Measurements from ENCODE around the gene CKS1B. TPM values are rescaled to one million over a fixed set of nuclear protein-coding genes. Genes with fewer than 3 reads are reported as not detected.

The CKS1B gene
- total and polyA plus RNA-seq, 9 of the 15 experiments (the other 6 are each of a cell fraction or from before 2014, with no cell fraction given): 215 to 1,103 (median 460) TPM

DNA sequence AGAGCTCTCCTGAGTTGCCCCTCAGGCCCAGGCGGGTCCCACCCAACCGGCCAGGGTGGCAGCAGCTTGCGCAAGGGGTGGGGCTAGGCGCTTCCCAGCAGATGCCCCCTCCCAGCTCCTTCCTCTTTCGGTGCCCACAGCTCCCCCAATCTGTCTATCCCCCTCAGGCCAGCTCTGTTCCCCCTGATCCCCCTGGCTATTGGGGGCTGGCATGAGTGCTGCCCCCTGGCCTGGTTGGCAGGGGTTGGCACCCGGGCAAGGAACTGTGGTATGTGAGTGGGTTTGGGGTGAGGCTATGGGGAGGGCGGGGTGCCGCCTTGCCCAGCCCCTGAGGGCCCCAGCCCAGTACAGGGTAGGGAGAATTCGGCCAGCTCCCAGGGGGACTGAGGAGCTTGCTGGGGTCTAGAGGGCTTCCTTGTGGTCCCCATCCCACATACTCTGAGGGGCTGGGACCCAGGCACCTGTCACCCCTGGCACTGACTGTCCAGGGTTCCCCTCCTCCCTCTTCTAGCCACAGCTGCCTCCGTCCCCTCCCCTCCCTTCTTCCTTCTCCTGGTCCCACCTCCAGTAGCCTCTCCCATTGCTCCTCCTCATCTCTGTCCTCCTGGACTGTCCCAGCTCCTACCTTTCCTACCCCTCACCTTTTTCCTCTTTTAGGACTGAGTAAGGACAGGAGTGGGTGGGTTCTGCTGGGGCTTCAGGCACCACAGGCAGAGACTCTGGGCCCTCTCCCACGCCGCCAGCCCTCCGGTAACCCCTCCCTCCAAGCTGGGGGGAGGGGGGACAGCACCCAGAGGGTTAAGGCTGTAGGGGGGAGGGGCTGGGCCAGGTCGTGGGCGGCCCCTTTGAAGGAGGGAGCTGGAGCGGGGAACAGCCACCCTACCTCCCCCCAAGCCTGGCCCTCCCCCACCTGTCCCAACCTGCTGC, 33.8 kb downstream of the CKS1B start:
- 47% methylated on average over 9 of the region's 16 CpGs for WGBS (ENCODE audit: insufficient coverage, low coverage, missing lambda C conversion rate)
- intact Hi-C loops (cut with micrococcal nuclease): no loop called here
- in situ Hi-C loops (cut with MboI): no loop called here
- CTCF ChIA-PET (ENCODE audit: low intra/inter-chr PET ratio): interaction anchor here (0.6 kb wide), 1 partner anchor 71 kb away, joined by 4 read pairs; no protein-coding TSS in a partner anchor
- Histone ChIP-seq H3K4me2 (ENCODE audit: insufficient read depth, low read length) (peak overlapping the region; percentile 55), H2AFZ (ENCODE audit: low read depth, low read length) (no peak overlapping the region), H3K27me3 (ENCODE audit: control insufficient read depth in 2 of 2, insufficient read depth in 2 of 2, low read length in 2 of 2) (no peaks in the 10 kb centered on the region), H3K9me1 (ENCODE audit: control insufficient read depth, insufficient read depth, low read length) (no peaks in the 10 kb centered on the region), H3K27ac (ENCODE audit: extremely low read depth, low read depth, low read length) (peak overlapping the region; percentile 57), H3K4me3 (no peak overlapping the region; the same call in 1 of the 2 replicates), H4K20me1 (replicated peaks; ENCODE audit: control insufficient read depth, insufficient read depth, low read length) (peaks cover 3% of the 10 kb centered on the region), H3K79me2 (ENCODE audit: control insufficient read depth, insufficient read depth, low read length) (peaks cover 97% of the 10 kb centered on the region), H3K9me3 (replicated peaks; ENCODE audit: control insufficient read depth, insufficient read depth, low read depth, low read length) (no peaks in the 10 kb centered on the region), H3K4me1 (replicated peaks in 1 of 2; ENCODE audit: control insufficient read depth in 2 of 2, insufficient read depth in 2 of 2, low read length in 2 of 2) (peaks cover 87 to 91% of the 10 kb centered on the region in 2 experiments), H3K36me3 (ENCODE audit: control insufficient read depth, insufficient read depth, low read length) (peaks cover 68% of the 10 kb centered on the region; the same call in 2 of the 3 replicates), H3K9ac (ENCODE audit: insufficient read depth in 1 of 2, low read depth in 2 of 2, low read length in 2 of 2) (peak overlapping the region in 1 of 2 experiments; percentile 83; a peak in 3 of 4 replicates)
- DNase-seq (ENCODE audit: extremely low read depth in 1 of 4, low spot score in 3 of 4) (peak; percentile 81 to 84 (median 82)), FAIRE-seq (peak; percentile 70), ATAC-seq (peak; percentile 42)
- POLR2A ChIA-PET: interaction anchor here (0.6 to 1.7 kb wide), 5 partner anchors 9 to 264 kb away, joined by 3 to 12 read pairs (median 3); partner anchors contain the start of gene ADAM15
- BruUV-seq (replicated peaks): no TSS peak
- 0 out of 2 replicates have a peak, but pooled peaks have one; percentile 45 for TF ChIP-seq TCF7 (IDR thresholded peaks at IDR 0.05; ENCODE audit: borderline replicate concordance)
- TF ChIP-seq, protein P1, sequence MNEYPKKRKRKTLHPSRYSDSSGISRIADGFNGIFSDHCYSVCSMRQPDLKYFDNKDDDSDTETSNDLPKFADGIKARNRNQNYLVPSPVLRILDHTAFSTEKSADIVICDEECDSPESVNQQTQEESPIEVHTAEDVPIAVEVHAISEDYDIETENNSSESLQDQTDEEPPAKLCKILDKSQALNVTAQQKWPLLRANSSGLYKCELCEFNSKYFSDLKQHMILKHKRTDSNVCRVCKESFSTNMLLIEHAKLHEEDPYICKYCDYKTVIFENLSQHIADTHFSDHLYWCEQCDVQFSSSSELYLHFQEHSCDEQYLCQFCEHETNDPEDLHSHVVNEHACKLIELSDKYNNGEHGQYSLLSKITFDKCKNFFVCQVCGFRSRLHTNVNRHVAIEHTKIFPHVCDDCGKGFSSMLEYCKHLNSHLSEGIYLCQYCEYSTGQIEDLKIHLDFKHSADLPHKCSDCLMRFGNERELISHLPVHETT (CRISPR knock-in tag; conservative IDR thresholded peaks at IDR 0.05 in 1 of 2, IDR thresholded peaks at IDR 0.05 in 1 of 2): no peak
- 0 out of 2 replicates have a peak, but pooled peaks have one; percentile 8 for TF ChIP-seq CBFA2T3 (IDR thresholded peaks at IDR 0.05)
- TF ChIP-seq COPS2 (conservative IDR thresholded peaks at IDR 0.05): no peak
- TF ChIP-seq ZNF444 (CRISPR knock-in tag; IDR thresholded peaks at IDR 0.05): peak; percentile 65; the same call in 1 of the 2 replicates
- peak; percentile 26; the same call in 1 of the 2 replicates for TF ChIP-seq ARID1B (IDR thresholded peaks at IDR 0.05)
- peak; percentile 13 for TF ChIP-seq PRDM10 (IDR thresholded peaks at IDR 0.05; ENCODE audit: partially characterized antibody)
- no peak for TF ChIP-seq CREBBP (IDR thresholded peaks at IDR 0.05; ENCODE audit: low read depth, low read length)
- 0 out of 2 replicates have a peak, but pooled peaks have one; percentile 52 for TF ChIP-seq HDGF (IDR thresholded peaks at IDR 0.05)
- no peak for TF ChIP-seq ZNF695 (CRISPR knock-in tag; IDR thresholded peaks at IDR 0.05)
- TF ChIP-seq MCM7 (IDR thresholded peaks at IDR 0.05): no peak
- TF ChIP-seq, protein P2, sequence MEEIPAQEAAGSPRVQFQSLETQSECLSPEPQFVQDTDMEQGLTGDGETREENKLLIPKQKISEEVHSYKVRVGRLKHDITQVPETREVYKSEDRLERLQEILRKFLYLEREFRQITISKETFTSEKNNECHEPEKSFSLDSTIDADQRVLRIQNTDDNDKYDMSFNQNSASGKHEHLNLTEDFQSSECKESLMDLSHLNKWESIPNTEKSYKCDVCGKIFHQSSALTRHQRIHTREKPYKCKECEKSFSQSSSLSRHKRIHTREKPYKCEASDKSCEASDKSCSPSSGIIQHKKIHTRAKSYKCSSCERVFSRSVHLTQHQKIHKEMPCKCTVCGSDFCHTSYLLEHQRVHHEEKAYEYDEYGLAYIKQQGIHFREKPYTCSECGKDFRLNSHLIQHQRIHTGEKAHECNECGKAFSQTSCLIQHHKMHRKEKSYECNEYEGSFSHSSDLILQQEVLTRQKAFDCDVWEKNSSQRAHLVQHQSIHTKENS (CRISPR knock-in tag; IDR thresholded peaks at IDR 0.05): no peak
- peak; percentile 82 for TF ChIP-seq EGR1 (conservative IDR thresholded peaks at IDR 0.05)
- no peak for TF ChIP-seq NR2C1 (IDR thresholded peaks at IDR 0.05)
- TF ChIP-seq NR2C1 (tag; IDR thresholded peaks at IDR 0.05): no peak
- TF ChIP-seq SMAD2 (IDR thresholded peaks at IDR 0.05; ENCODE audit: low read depth, low read length): no peak
